Caco-2 (cell line): ENCODE data around the gene PTGR1. TPM values are rescaled to one million over a fixed set of nuclear protein-coding genes. Genes with fewer than 3 reads are reported as not detected.
A peak's percentile ranks its signal among the peaks of the same experiment; 100 is the strongest.

Experiments used
- BruUV-seq: library from RNA; stranded (reverse); fragments of 400-500 nt; replicated peaks from 2 replicates; lab custom pipeline; 2021; lab: Mats Ljungman, UMichigan
- CTCF ChIA-PET: fragments of 300-600 bp; sonication (Branson Sonifier 250); formaldehyde crosslinking; loops from one replicate; lab custom pipeline; 2022; ENCODE audit warnings: antibody characterized with exemption; lab: Charles Lee
- POLR2A ChIA-PET: fragments of 300-600 bp; sonication (Branson Sonifier 250); formaldehyde crosslinking; loops from one replicate; lab custom pipeline; 2022; ENCODE audit warnings: antibody characterized with exemption; lab: Charles Lee
- DNase-seq, 2 experiments: peaks; one replicate each; pipeline versions ENCODE4 v3.0.0 to v3.0.0-alpha.2; 2020 to 2022
- H3K27me3 ChIP-seq: replicated peaks from 2 replicates; pipeline ENCODE4 v1.6.0; 2011; ENCODE audit warnings: low read length; ENCODE audit not compliant: control insufficient read depth, insufficient read depth
- H3K36me3 ChIP-seq: 2 replicates; pipeline ENCODE4 v1.5.1; 2011; ENCODE audit warnings: low read length; ENCODE audit not compliant: control insufficient read depth, insufficient read depth
- H3K4me1 ChIP-seq: fragments of 250-450 bp; sonication (Bioruptor Pico); 2 replicates; pipeline ENCODE4 v1.5.1; 2020; ENCODE audit warnings: mild to moderate bottlenecking
- H3K4me3 ChIP-seq: 2 replicates; pipeline ENCODE4 v1.5.1; 2011; ENCODE audit warnings: low read depth, mild to moderate bottlenecking, control low read depth, low read length
- H3K9me3 ChIP-seq: fragments of 250-450 bp; sonication (Bioruptor Pico); 2 replicates; pipeline ENCODE4 v1.5.1; 2020; ENCODE audit warnings: mild to moderate bottlenecking, moderate library complexity
- H3K27ac Mint-ChIP-seq: one replicate; pipeline ENCODE4 v1.8.0; 2022; ENCODE audit warnings: mixed read lengths; ENCODE audit not compliant: unreplicated experiment
- H3K27me3 Mint-ChIP-seq: one replicate; pipeline ENCODE4 v1.8.0; 2022; ENCODE audit warnings: mixed read lengths; ENCODE audit not compliant: insufficient read depth, unreplicated experiment
- H3K36me3 Mint-ChIP-seq: one replicate; pipeline ENCODE4 v1.8.0; 2022; ENCODE audit warnings: mild to moderate bottlenecking, mixed read lengths; ENCODE audit not compliant: insufficient read depth, unreplicated experiment
- H3K4me1 Mint-ChIP-seq: one replicate; pipeline ENCODE4 v1.8.0; 2022; ENCODE audit warnings: low read depth, mixed read lengths; ENCODE audit not compliant: unreplicated experiment
- H3K4me3 Mint-ChIP-seq: one replicate; pipeline ENCODE4 v1.8.0; 2022; ENCODE audit warnings: mild to moderate bottlenecking, moderate library complexity, mixed read lengths; ENCODE audit not compliant: unreplicated experiment
- H3K9me3 Mint-ChIP-seq: one replicate; pipeline ENCODE4 v1.8.0; 2022; ENCODE audit warnings: mixed read lengths; ENCODE audit not compliant: unreplicated experiment
- CTCF ChIP-seq, 2 experiments: fragments of 200-600 bp in 1 of 2; IDR thresholded peaks; 1 replicate in 1 of 2; 2 replicates in 1 of 2; pipeline versions ENCODE4 v1.5.1 to v1.8.0; 2011 to 2022; ENCODE audit warnings: antibody characterized with exemption in 1 of 2, control low read depth in 1 of 2, inconsistent platforms in 1 of 2, low read depth in 1 of 2, low read length in 1 of 2, mild to moderate bottlenecking in 1 of 2, moderate library complexity in 1 of 2; ENCODE audit not compliant: insufficient read depth in 1 of 2, severe bottlenecking in 1 of 2, unreplicated experiment in 1 of 2
- intact Hi-C: fragments of 100-400 bp; cut with micrococcal nuclease; formaldehyde crosslinking; loops from one replicate; pipeline ENCODE4 v1.10.0; 2022; ENCODE audit not compliant: unreplicated experiment
- total RNA-seq: library from RNA; stranded (reverse); gene quantifications from 2 replicates; pipeline ENCODE4 v1.2.3, GENCODE V29; 2022

PTGR1 gene
- total RNA-seq, 1 experiment from 2014 or later: 55.3 TPM

DNA sequence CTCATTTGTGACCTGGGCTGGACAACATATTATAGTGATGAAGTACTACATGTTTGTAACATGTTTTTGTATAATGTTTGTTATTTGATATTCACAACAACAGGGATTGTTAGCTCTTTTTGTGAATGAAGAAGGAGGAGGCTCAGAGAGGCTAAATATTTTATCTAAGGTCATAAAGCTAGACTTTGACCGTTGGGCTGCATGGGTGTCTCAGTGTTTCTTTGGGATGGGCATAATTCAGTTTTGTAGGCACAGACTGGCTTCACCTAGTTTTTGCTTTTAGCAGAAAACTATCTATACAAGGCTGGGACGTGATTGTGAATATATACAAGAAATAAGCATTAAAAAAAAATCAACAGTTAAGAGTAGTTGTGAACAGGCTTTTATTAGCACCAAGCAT lies 47.0 kb upstream of the PTGR1 start:
- DNase-seq: no peak
- intact Hi-C loops: no loop called here
- no peaks in the 10 kb centered on the region for H3K27me3 ChIP-seq
- Mint-ChIP-seq H3K4me3 (no peak overlapping the region), H3K4me1 (peaks cover 16% of the 10 kb centered on the region), H3K36me3 (peaks cover 42% of the 10 kb centered on the region), H3K27ac (no peak overlapping the region), H3K27me3 (no peaks in the 10 kb centered on the region), H3K9me3 (no peaks in the 10 kb centered on the region)
- H3K9me3 ChIP-seq: no peaks in the 10 kb centered on the region
- POLR2A ChIA-PET: no interaction called here
- H3K4me3 ChIP-seq: no peak overlapping the region
- no peak for TF ChIP-seq CTCF (IDR thresholded peaks at IDR 0.05; ENCODE audit: insufficient read depth in 1 of 2, low read depth in 1 of 2, low read length in 1 of 2, severe bottlenecking in 1 of 2, unreplicated experiment in 1 of 2)
- H3K4me1 ChIP-seq: peaks cover 36% of the 10 kb centered on the region
- no peaks in the 10 kb centered on the region; the same call in 1 of the 2 replicates for H3K36me3 ChIP-seq
- CTCF ChIA-PET: no interaction called here
- no TSS peak for BruUV-seq

- H3K36me3 ChIP-seq: no peaks in the 10 kb centered on the region; the same call in 1 of the 2 replicates
- no peak for TF ChIP-seq CTCF (IDR thresholded peaks at IDR 0.05; ENCODE audit: insufficient read depth in 1 of 2, low read depth in 1 of 2, low read length in 1 of 2, severe bottlenecking in 1 of 2, unreplicated experiment in 1 of 2)
- no peaks in the 10 kb centered on the region for H3K9me3 Mint-ChIP-seq
- H3K4me1 ChIP-seq: peaks cover 36% of the 10 kb centered on the region
- peaks cover 39% of the 10 kb centered on the region for H3K36me3 Mint-ChIP-seq
- BruUV-seq: no TSS peak
- no peak overlapping the region for H3K4me3 ChIP-seq
- no peak for DNase-seq
- ChIA-PET CTCF (no interaction called here), POLR2A (no interaction called here)
- peaks cover 16% of the 10 kb centered on the region for H3K4me1 Mint-ChIP-seq
- no peaks in the 10 kb centered on the region for H3K9me3 ChIP-seq
- intact Hi-C loops: loop anchor here (2.0 kb wide), 1 partner anchor 17 kb away; no protein-coding TSS in a partner anchor
- no peaks in the 10 kb centered on the region for H3K27me3 ChIP-seq
- no peak overlapping the region for H3K4me3 Mint-ChIP-seq
- H3K27me3 Mint-ChIP-seq: no peaks in the 10 kb centered on the region
- H3K27ac Mint-ChIP-seq: no peak overlapping the region
These were observed 46.4 kb upstream of the PTGR1 start for GRCh38 chr9:111645806-111646205.

GRCh38 chr9:111644195-111644772 lies 44.8 kb upstream of the PTGR1 start:
- Mint-ChIP-seq H3K9me3 (no peaks in the 10 kb centered on the region), H3K27ac (peak overlapping the region; percentile 16), H3K4me1 (peaks cover 16% of the 10 kb centered on the region), H3K27me3 (no peaks in the 10 kb centered on the region), H3K4me3 (peak overlapping the region; percentile 37), H3K36me3 (peaks cover 28% of the 10 kb centered on the region)
- DNase-seq: peak; percentile 47 to 53
- POLR2A ChIA-PET: interaction anchor here (0.6 kb wide), 1 partner anchor 19 kb away, joined by 3 read pairs; no protein-coding TSS in a partner anchor
- Histone ChIP-seq H3K4me1 (peaks cover 36% of the 10 kb centered on the region), H3K27me3 (no peaks in the 10 kb centered on the region), H3K4me3 (no peak overlapping the region), H3K36me3 (no peaks in the 10 kb centered on the region; the same call in 1 of the 2 replicates), H3K9me3 (no peaks in the 10 kb centered on the region)
- no peak for TF ChIP-seq CTCF (IDR thresholded peaks at IDR 0.05; ENCODE audit: insufficient read depth in 1 of 2, low read depth in 1 of 2, low read length in 1 of 2, severe bottlenecking in 1 of 2, unreplicated experiment in 1 of 2)
- CTCF ChIA-PET: no interaction called here
- intact Hi-C loops: loop anchor here (2.0 kb wide), 1 partner anchor 19 kb away; no protein-coding TSS in a partner anchor
- no TSS peak for BruUV-seq
